ENCODE data around the gene PMF1. TPM values are rescaled to one million over a fixed set of nuclear protein-coding genes. Genes with fewer than 3 reads are reported as not detected.

PMF1 gene
- total and polyA plus RNA-seq, 8 donors: 15.8 to 79.7 (median 23.6) TPM

- DNase-seq (no peak), FAIRE-seq (no peak), ATAC-seq (no peak)
- 94 to 97% methylated on average over 9 of the region's 9 CpGs for WGBS, 2 donors
- TF ChIP-seq CTCF (IDR thresholded peaks at IDR 0.05): no peak
- intact Hi-C loops (cut with DNase I): loop anchor here in 2 of 3 donors (5.0 kb wide), 3 partner anchors 73 to 133 kb away; no protein-coding TSS in a partner anchor
- no peak overlapping the region for H3K4me3 ChIP-seq
- peaks cover 4 to 25% (median 8%) of the 10 kb centered on the region in 3 donors for H3K36me3 ChIP-seq
- H3K4me1 ChIP-seq: peaks cover 0 to 19% (median 12%) of the 10 kb centered on the region in 3 donors
- H3K9me3 ChIP-seq: no peaks in the 10 kb centered on the region
- H3K27me3 ChIP-seq: no peaks in the 10 kb centered on the region
- no peak overlapping the region for H3K27ac ChIP-seq
Measured at GRCh38 chr1:156220226-156220625, 7.4 kb downstream of the PMF1 start.

DNA sequence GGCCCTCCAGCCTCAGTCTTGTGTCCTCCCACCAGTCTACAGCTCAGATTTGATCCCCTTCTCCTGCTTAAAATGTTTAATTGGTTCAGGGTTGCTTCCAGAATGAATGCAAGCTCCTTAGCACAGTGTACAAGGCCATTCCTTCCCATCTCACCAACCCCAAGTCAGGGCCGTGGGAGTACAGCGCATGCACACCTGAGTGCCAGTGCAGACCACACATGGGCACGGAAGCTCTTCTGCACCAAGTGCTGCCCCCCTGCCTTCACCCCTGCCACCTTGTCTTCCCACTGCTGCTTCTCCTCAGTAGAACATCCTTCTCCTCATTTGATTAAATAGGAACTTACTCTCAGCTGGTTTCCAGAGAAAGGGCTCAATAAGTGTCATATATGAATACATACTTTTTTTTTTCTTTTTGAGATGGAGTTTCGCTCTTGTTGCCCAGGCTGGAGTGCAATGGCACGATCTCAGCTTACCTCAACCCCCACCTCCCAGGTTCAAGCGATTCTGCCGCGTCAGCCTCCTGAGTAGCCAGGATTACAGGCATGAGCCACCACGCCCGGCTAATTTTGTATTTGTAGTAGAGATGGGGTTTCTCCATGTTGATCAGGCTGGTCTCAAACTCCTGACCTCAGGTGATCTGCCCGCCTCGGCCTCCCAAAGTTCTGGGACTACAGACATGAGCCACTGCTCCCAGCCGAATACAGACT is 9.3 kb downstream of the PMF1 start:
- Histone ChIP-seq H3K4me3 (no peak overlapping the region), H3K27ac (no peak overlapping the region), H3K4me1 (peaks cover 0 to 18% (median 11%) of the 10 kb centered on the region in 3 donors), H3K9me3 (no peaks in the 10 kb centered on the region), H3K36me3 (peaks cover 4 to 30% (median 12%) of the 10 kb centered on the region in 3 donors), H3K27me3 (no peaks in the 10 kb centered on the region)
- DNase-seq (no peak), FAIRE-seq (no peak), ATAC-seq (no peak)
- TF ChIP-seq CTCF (IDR thresholded peaks at IDR 0.05): no peak
- WGBS, 2 donors: 93 to 94% methylated on average over 13 of the region's 13 CpGs
- intact Hi-C loops (cut with DNase I): loop anchor here in 2 of 3 donors (5.0 kb wide), 3 partner anchors 75 to 135 kb away; no protein-coding TSS in a partner anchor

DNA sequence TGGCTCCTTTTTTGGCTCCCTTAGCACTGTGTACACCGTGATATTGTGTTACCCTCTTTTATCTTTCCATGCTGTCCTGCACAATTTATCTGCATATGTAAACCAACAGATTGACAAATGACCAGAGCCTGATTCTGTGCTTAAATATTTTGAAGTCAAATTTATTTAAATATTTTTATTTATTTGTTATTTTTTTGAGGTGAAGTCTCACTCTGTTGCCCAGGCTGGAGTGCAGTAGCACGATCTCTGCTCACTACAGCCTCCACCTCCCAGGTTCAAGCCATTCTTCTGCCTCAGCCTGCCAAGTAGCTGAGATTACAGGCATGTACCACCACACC is 12.8 kb downstream of the PMF1 start:
- H3K27ac ChIP-seq: no peak overlapping the region
- H3K36me3 ChIP-seq: peaks cover 4 to 27% (median 12%) of the 10 kb centered on the region in 3 donors

GRCh38 chr1:156226116-156226538 is 13.3 kb downstream of the PMF1 start:
- no peaks in the 10 kb centered on the region for H3K27me3 ChIP-seq
- no peak for TF ChIP-seq CTCF (IDR thresholded peaks at IDR 0.05)
- DNase-seq: no peak
- no peaks in the 10 kb centered on the region for H3K9me3 ChIP-seq
- WGBS, 2 donors: 87% methylated on average over 2 of the region's 2 CpGs
- no peak overlapping the region for H3K27ac ChIP-seq
- H3K36me3 ChIP-seq: peaks cover 4 to 22% (median 12%) of the 10 kb centered on the region in 3 donors
- no peak for ATAC-seq
- no peak overlapping the region for H3K4me3 ChIP-seq
- FAIRE-seq: no peak
- H3K4me1 ChIP-seq: peaks cover 0 to 3% (median 0%) of the 10 kb centered on the region in 3 donors
- intact Hi-C loops (cut with DNase I): no loop called here

More for the DNA sequence above, 12.8 kb downstream of the PMF1 start:
- 9 to 10% methylated on average over 2 of the region's 2 CpGs for WGBS, 2 donors
- TF ChIP-seq CTCF (IDR thresholded peaks at IDR 0.05): peak in 1 of 4 donors; percentile 8
- FAIRE-seq (no peak), DNase-seq (no peak), ATAC-seq (no peak)
- Histone ChIP-seq H3K4me3 (no peak overlapping the region), H3K4me1 (peaks cover 0 to 3% (median 0%) of the 10 kb centered on the region in 3 donors), H3K27me3 (no peaks in the 10 kb centered on the region), H3K9me3 (no peaks in the 10 kb centered on the region)
- intact Hi-C loops (cut with DNase I): no loop called here

GRCh38 chr1:156226782-156227181 is 14.0 kb downstream of the PMF1 start:
- ATAC-seq: no peak
- intact Hi-C loops (cut with DNase I): no loop called here
- WGBS, 2 donors: 93 to 99% methylated on average over 4 of the region's 4 CpGs
- no peak for DNase-seq
- H3K36me3 ChIP-seq: peaks cover 3 to 20% (median 12%) of the 10 kb centered on the region in 3 donors
- no peaks in the 10 kb centered on the region for H3K27me3 ChIP-seq
- peaks cover 0 to 3% (median 0%) of the 10 kb centered on the region in 3 donors for H3K4me1 ChIP-seq
- no peaks in the 10 kb centered on the region for H3K9me3 ChIP-seq
- FAIRE-seq: no peak
- H3K4me3 ChIP-seq: no peak overlapping the region
- TF ChIP-seq CTCF (IDR thresholded peaks at IDR 0.05): no peak
- no peak overlapping the region for H3K27ac ChIP-seq

All from pancreas (tissue), 10 donors.